K562 (cell line): Measurements from ENCODE around the gene SFSWAP. TPM values are rescaled to one million over a fixed set of nuclear protein-coding genes. Genes with fewer than 3 reads are reported as not detected.

ENCODE experiments used
- ELF1 ChIP-seq: fragments of 200-800 bp; sonication (Bioruptor generic); IDR thresholded peaks from 2 replicates; pipeline ENCODE4 v1.6.1; 2016; ENCODE audit warnings: missing genetic modification characterization, missing compliant biosample characterization
- HCFC1 ChIP-seq: IDR thresholded peaks from 2 replicates; pipeline ENCODE4 v1.6.1; 2012; ENCODE audit warnings: low read depth, low read length, improper control_type of control experiment
- HMGN3 ChIP-seq: IDR thresholded peaks from 2 replicates; pipeline ENCODE4 v1.6.1; 2011; ENCODE audit warnings: borderline replicate concordance, low read depth, mild to moderate bottlenecking, mixed read lengths, low read length; ENCODE audit not compliant: insufficient read length; ENCODE audit errors: extremely low read depth
- HNRNPL ChIP-seq: fragments of 200-400 bp; formaldehyde crosslinking; IDR thresholded peaks from 2 replicates; pipeline ENCODE4 v1.6.1; 2017; ENCODE audit warnings: low read depth, mild to moderate bottlenecking, low read length
- KLF16 ChIP-seq: IDR thresholded peaks from 2 replicates; pipeline ENCODE4 v1.6.1; 2016; ENCODE audit warnings: antibody characterized with exemption
- MCM3 ChIP-seq: fragments of 450-650 bp; IDR thresholded peaks from 2 replicates; pipeline ENCODE4 v1.6.1; 2016
- NFXL1 ChIP-seq: fragments of 450-650 bp; formaldehyde crosslinking; IDR thresholded peaks from 2 replicates; pipeline ENCODE4 v1.4.0; 2021; ENCODE audit warnings: mild to moderate bottlenecking
- polyA plus RNA-seq, 8 experiments: library from polyadenylated mRNA; depleted of rRNA in 4 of 8; stranded (reverse) in 5 of 8; unstranded in 3 of 8; fragments of >200 nt; fragmentation: Nextera tagmentation in 2 of 8; fragmentation: Illumina TruSeq in 1 of 8; extraction: Ambion mirVana in 2 of 8; extraction: Trizol in 1 of 8; gene quantifications; 2 replicates each; pipeline versions ENCODE4 v1.2.1 to v1.2.3, GENCODE V29; 2011 to 2014; ENCODE audit warnings: inconsistent platforms in 1 of 8, missing spikeins in 1 of 8
- total RNA-seq, 7 experiments: library from RNA; depleted of rRNA in 6 of 7; stranded (reverse); fragments of >200 nt in 6 of 7; fragmentation: Illumina TruSeq in 2 of 7; extraction: Trizol in 2 of 7; gene quantifications; 2 replicates each; pipeline versions ENCODE4 v1.2.1 to v1.2.3, GENCODE V29; 2011 to 2021; ENCODE audit warnings: low replicate concordance in 1 of 7
- TF ChIP-seq, protein P1 (sequence below), 2 experiments: fragments of 450-650 bp; IDR thresholded peaks; 2 replicates each; pipeline ENCODE4 v1.6.1; 2016
- TF ChIP-seq, protein P2 (sequence below): IDR thresholded peaks from 2 replicates; pipeline ENCODE4 v1.6.1; 2011; ENCODE audit warnings: borderline replicate concordance, low read depth, mild to moderate bottlenecking, moderate library complexity, low read length; ENCODE audit not compliant: insufficient read depth, poor library complexity, severe bottlenecking
- TF ChIP-seq, protein P3 (sequence below): sonication (generic); formaldehyde crosslinking; IDR thresholded peaks from 2 replicates; pipeline ENCODE4 v1.5.0; 2020; ENCODE audit warnings: missing genetic modification reagents
- TF ChIP-seq, protein P4 (sequence below), 2 experiments: fragments of 450-650 bp; IDR thresholded peaks; 2 replicates each; pipeline ENCODE4 v1.6.1; 2016; ENCODE audit warnings: mild to moderate bottlenecking in 2 of 2, borderline replicate concordance in 1 of 2, low read depth in 1 of 2, moderate library complexity in 1 of 2

Gene SFSWAP
- total and polyA plus RNA-seq, 9 of the 15 experiments (the other 6 are each of a cell fraction or from before 2014, with no cell fraction given) = 2.4 to 60.4 (median 32.6) TPM

DNA sequence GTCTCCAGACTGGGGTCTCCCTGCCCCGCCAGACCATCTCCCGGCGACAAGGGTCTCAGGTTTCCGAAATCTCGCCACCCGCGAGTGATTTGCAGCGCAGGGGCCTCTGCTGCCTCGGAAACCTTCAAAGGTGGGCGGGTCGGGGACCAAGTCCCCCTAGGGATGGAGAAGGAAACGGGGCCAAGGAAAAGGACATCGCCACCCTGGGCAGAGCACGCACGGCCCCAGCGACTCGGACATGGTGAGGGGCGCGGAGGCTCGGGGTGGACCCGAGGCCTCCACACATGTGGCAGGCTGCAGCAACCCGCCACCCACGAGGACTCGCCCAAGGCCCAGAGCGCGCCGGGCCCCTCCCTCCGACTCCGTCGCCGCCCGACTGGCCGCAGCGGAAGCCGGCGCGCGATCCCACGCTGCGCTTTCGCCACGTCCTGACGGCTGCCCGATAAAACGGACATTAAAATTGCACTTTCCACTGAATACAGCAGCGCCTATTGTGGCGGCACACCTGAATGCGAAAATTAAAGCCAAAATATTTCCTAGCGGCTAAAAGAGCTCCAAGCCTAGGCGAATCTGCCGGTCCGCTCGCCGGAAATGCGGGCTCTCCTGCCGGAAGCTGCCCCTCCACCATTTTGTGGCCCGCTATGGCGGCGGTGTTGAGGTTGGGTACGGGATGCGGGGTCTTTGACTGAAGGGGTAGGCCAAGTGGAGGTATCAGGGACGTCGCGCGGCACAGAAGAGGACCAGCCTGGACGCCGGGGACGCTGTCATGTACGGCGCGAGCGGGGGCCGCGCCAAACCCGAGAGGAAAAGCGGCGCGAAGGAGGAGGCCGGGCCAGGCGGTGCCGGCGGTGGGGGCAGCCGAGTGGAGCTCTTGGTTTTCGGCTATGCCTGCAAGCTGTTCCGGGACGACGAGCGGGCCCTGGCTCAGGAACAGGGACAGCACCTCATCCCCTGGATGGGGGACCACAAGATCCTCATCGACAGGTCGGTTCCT is at the start of gene SFSWAP (continued):
- no peak for TF ChIP-seq KLF16
- peak; percentile 28 for TF ChIP-seq HMGN3
- TF ChIP-seq, protein P1, sequence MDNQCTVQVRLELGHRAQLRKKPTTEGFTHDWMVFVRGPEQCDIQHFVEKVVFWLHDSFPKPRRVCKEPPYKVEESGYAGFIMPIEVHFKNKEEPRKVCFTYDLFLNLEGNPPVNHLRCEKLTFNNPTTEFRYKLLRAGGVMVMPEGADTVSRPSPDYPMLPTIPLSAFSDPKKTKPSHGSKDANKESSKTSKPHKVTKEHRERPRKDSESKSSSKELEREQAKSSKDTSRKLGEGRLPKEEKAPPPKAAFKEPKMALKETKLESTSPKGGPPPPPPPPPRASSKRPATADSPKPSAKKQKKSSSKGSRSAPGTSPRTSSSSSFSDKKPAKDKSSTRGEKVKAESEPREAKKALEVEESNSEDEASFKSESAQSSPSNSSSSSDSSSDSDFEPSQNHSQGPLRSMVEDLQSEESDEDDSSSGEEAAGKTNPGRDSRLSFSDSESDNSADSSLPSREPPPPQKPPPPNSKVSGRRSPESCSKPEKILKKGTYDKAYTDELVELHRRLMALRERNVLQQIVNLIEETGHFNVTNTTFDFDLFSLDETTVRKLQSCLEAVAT (IDR thresholded peaks at IDR 0.05) = peak; percentile 51 to 59; a peak in 1 of 4 replicates
- peak; percentile 86 for TF ChIP-seq ELF1 (tag)
- TF ChIP-seq, protein P2, sequence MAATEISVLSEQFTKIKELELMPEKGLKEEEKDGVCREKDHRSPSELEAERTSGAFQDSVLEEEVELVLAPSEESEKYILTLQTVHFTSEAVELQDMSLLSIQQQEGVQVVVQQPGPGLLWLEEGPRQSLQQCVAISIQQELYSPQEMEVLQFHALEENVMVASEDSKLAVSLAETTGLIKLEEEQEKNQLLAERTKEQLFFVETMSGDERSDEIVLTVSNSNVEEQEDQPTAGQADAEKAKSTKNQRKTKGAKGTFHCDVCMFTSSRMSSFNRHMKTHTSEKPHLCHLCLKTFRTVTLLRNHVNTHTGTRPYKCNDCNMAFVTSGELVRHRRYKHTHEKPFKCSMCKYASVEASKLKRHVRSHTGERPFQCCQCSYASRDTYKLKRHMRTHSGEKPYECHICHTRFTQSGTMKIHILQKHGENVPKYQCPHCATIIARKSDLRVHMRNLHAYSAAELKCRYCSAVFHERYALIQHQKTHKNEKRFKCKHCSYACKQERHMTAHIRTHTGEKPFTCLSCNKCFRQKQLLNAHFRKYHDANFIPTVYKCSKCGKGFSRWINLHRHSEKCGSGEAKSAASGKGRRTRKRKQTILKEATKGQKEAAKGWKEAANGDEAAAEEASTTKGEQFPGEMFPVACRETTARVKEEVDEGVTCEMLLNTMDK = no peak
- TF ChIP-seq MCM3 = no peak
- no peak for TF ChIP-seq NFXL1 (CRISPR knock-in tag)
- TF ChIP-seq, protein P3, sequence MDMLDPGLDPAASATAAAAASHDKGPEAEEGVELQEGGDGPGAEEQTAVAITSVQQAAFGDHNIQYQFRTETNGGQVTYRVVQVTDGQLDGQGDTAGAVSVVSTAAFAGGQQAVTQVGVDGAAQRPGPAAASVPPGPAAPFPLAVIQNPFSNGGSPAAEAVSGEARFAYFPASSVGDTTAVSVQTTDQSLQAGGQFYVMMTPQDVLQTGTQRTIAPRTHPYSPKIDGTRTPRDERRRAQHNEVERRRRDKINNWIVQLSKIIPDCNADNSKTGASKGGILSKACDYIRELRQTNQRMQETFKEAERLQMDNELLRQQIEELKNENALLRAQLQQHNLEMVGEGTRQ (CRISPR knock-in tag) = no peak
- peak; percentile 78; the same call in 1 of the 2 replicates for TF ChIP-seq HCFC1
- TF ChIP-seq, protein P4, sequence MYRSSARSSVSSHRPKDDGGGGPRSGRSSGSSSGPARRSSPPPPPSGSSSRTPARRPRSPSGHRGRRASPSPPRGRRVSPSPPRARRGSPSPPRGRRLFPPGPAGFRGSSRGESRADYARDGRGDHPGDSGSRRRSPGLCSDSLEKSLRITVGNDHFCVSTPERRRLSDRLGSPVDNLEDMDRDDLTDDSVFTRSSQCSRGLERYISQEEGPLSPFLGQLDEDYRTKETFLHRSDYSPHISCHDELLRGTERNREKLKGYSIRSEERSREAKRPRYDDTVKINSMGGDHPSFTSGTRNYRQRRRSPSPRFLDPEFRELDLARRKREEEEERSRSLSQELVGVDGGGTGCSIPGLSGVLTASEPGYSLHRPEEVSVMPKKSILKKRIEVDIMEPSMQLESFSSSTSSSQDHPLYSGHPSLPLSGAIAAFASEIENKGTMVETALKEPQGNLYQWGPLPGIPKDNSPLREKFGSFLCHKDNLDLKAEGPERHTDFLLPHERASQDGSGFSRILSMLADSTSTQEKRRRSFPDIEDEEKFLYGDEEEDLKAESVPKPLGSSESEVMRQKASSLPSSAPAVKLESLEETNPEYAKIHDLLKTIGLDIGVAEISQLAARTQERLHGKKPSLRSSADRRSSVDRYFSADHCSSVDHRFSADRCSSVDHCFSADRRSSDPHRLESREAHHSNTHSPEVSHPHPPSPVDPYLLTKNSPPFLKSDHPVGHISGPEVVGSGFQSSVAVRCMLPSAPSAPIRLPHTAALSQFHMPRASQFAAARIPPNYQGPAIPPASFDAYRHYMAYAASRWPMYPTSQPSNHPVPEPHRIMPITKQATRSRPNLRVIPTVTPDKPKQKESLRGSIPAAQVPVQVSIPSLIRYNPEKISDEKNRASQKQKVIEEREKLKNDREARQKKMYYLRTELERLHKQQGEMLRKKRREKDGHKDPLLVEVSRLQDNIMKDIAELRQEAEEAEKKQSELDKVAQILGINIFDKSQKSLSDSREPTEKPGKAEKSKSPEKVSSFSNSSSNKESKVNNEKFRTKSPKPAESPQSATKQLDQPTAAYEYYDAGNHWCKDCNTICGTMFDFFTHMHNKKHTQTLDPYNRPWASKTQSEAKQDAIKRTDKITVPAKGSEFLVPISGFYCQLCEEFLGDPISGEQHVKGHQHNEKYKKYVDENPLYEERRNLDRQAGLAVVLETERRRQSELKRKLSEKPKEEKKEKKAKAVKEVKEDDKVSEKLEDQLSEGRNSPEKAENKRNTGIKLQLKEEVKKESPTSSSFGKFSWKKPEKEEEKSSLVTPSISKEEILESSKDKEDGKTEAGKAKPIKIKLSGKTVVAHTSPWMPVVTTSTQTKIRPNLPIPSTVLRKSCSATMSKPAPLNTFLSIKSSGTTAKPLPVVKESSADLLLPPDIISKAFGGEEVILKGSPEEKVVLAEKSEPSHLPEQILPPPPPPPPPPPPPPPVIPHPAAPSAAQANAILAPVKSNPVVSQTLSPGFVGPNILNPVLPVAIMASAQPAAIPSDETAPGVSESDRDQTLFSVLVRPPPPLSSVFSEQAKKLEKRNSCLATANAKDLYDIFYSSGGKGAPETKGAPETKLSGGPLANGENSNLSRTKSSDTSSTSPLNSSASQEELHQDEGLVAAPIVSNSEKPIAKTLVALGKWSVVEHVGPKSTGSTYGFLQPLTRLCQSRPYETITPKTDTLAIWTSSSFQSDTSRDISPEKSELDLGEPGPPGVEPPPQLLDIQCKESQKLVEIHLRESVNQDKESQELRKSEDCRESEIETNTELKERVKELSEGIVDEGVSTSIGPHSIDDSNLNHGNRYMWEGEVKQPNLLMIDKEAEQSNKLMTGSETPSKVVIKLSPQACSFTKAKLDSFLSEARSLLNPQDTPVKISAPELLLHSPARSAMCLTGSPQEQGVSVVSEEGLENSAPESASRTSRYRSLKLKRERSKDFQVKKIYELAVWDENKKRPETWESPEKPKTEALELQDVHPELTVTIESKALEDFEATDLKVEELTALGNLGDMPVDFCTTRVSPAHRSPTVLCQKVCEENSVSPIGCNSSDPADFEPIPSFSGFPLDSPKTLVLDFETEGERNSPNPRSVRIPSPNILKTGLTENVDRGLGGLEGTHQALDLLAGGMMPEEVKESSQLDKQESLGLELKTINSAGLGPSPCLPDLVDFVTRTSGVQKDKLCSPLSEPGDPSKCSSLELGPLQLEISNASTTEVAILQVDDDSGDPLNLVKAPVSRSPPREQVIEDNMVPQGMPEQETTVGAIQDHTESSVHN (IDR thresholded peaks at IDR 0.05; ENCODE audit: borderline replicate concordance in 1 of 2, low read depth in 1 of 2) = no peak
- no peak for TF ChIP-seq HNRNPL
